Tibial artery (tissue), 4 donors: ENCODE results near the gene PLEKHF1.
"Not testable (repeated sequence)": the region's sequence is repeated elsewhere in the genome, so short reads cannot be mapped to it uniquely, and the experiment has no call there.

Experiments
- DNase-seq, 2 donors: peaks; one replicate each; pipeline ENCODE4 v3.0.0-alpha.2; 2019
- H3K27ac ChIP-seq, 2 donors: fragments of 200-600 bp; sonication (generic) in 1 of 2; 1 replicate in 1 of 2; 2 replicates in 1 of 2; pipeline ENCODE4 v1.5.1; 2018 to 2019; ENCODE audit warnings: mild to moderate bottlenecking in 1 of 2
- H3K27me3 ChIP-seq, 2 donors: fragments of 200-600 bp; sonication (generic) in 1 of 2; one replicate each; pipeline versions ENCODE4 v1.5.1 to v1.6.0; 2016 to 2019
- H3K36me3 ChIP-seq, 3 donors: fragments of 200-600 bp; sonication (generic) in 2 of 3; one replicate each; pipeline ENCODE4 v1.5.1; 2016 to 2019; ENCODE audit warnings: mild to moderate bottlenecking in 2 of 3
- H3K4me1 ChIP-seq, 4 donors: fragments of 200-600 bp; sonication (generic) in 2 of 4; 1 replicate in 3 of 4; 2 replicates in 1 of 4; pipeline ENCODE4 v1.5.1; 2016 to 2019
- H3K4me3 ChIP-seq, 2 donors: fragments of 200-600 bp; sonication (generic) in 1 of 2; 1 replicate in 1 of 2; 2 replicates in 1 of 2; pipeline ENCODE4 v1.5.1; 2018 to 2019; ENCODE audit warnings: mild to moderate bottlenecking in 2 of 2
- H3K9me3 ChIP-seq, 3 donors: fragments of 200-600 bp; sonication (generic) in 1 of 3; one replicate each; pipeline ENCODE4 v1.5.1; 2016 to 2019
- CTCF ChIP-seq, 2 experiments: fragments of 200-600 bp in 1 of 2; fragments of 450-650 bp in 1 of 2; IDR thresholded peaks; one replicate each; pipeline ENCODE4 v1.5.1; 2017 to 2019; ENCODE audit warnings: antibody characterized with exemption in 2 of 2, mild to moderate bottlenecking in 1 of 2, moderate library complexity in 1 of 2
- intact Hi-C: fragments of 100-400 bp; cut with DNase I; formaldehyde crosslinking; loops from one replicate; pipeline ENCODE4 v1.15.0; 2023; ENCODE audit warnings: low total_unique reads

The PLEKHF1 gene

GRCh38 chr19:29624489-29625185 lies 40.6 kb upstream of the PLEKHF1 start:
- intact Hi-C loops = no loop called here
- no peak for DNase-seq
- TF ChIP-seq CTCF (IDR thresholded peaks at IDR 0.05) = no peak
- H3K4me1 ChIP-seq = no peaks in the 10 kb centered on the region
- H3K36me3 ChIP-seq = no peaks in the 10 kb centered on the region
- H3K9me3 ChIP-seq = no peaks in the 10 kb centered on the region
- peaks cover 0 to 24% of the 10 kb centered on the region in 2 donors for H3K27me3 ChIP-seq
- no peak overlapping the region for H3K4me3 ChIP-seq
- no peak overlapping the region for H3K27ac ChIP-seq

GRCh38 chr19:29625186-29625651 lies 40.0 kb upstream of the PLEKHF1 start:
- no peak for DNase-seq
- H3K4me3 ChIP-seq = no peak overlapping the region
- H3K27ac ChIP-seq = no peak overlapping the region
- H3K9me3 ChIP-seq = no peaks in the 10 kb centered on the region
- peaks cover 0 to 24% of the 10 kb centered on the region in 2 donors for H3K27me3 ChIP-seq
- no peak for TF ChIP-seq CTCF (IDR thresholded peaks at IDR 0.05)
- intact Hi-C loops = no loop called here
- H3K36me3 ChIP-seq = no peaks in the 10 kb centered on the region
- no peaks in the 10 kb centered on the region for H3K4me1 ChIP-seq

GRCh38 chr19:29626386-29626785 lies 38.9 kb upstream of the PLEKHF1 start:
- TF ChIP-seq CTCF (IDR thresholded peaks at IDR 0.05) = no peak
- no peak for DNase-seq
- Histone ChIP-seq H3K9me3 (no peaks in the 10 kb centered on the region), H3K36me3 (no peaks in the 10 kb centered on the region), H3K4me1 (no peaks in the 10 kb centered on the region), H3K27me3 (peaks cover 0 to 18% of the 10 kb centered on the region in 2 donors), H3K27ac (no peak overlapping the region), H3K4me3 (no peak overlapping the region)
- intact Hi-C loops = no loop called here

- DNase-seq, intact Hi-C loops, H3K36me3 ChIP-seq, H3K27ac ChIP-seq, H3K4me1 ChIP-seq, H3K9me3 ChIP-seq, H3K4me3 ChIP-seq: not testable (repeated sequence)
- H3K27me3 ChIP-seq = peaks cover 0 to 13% of the 10 kb centered on the region in 2 donors
Measured at GRCh38 chr19:29626832-29627231, 38.4 kb upstream of the PLEKHF1 start.

GRCh38 chr19:29628661-29629385 lies 36.4 kb upstream of the PLEKHF1 start:
- no peak for DNase-seq
- Histone ChIP-seq H3K4me1 (no peaks in the 10 kb centered on the region), H3K27ac (no peak overlapping the region), H3K9me3 (no peaks in the 10 kb centered on the region), H3K4me3 (no peak overlapping the region), H3K27me3 (no peaks in the 10 kb centered on the region), H3K36me3 (no peaks in the 10 kb centered on the region)
- intact Hi-C loops = no loop called here
- TF ChIP-seq CTCF (IDR thresholded peaks at IDR 0.05) = no peak

- Histone ChIP-seq H3K4me1 (no peaks in the 10 kb centered on the region), H3K27me3 (no peaks in the 10 kb centered on the region), H3K9me3 (no peaks in the 10 kb centered on the region), H3K27ac (no peak overlapping the region), H3K36me3 (no peaks in the 10 kb centered on the region), H3K4me3 (no peak overlapping the region)
- DNase-seq = no peak
- intact Hi-C loops = no loop called here
- TF ChIP-seq CTCF (IDR thresholded peaks at IDR 0.05) = no peak
Measured at GRCh38 chr19:29629836-29630534, 35.3 kb upstream of the PLEKHF1 start.
